Skeletal muscle cell (primary cell): ENCODE data around the gene SGPP2.
"Not testable (repeated sequence)": the region's sequence is repeated elsewhere in the genome, so short reads cannot be mapped to it uniquely, and the experiment has no call there.

Experiments used
- DNase-seq: peaks from one replicate; pipeline ENCODE4 v3.0.0-alpha.2; 2010; ENCODE audit warnings: low read depth
- H3K4me3 ChIP-seq: 2 replicates; pipeline ENCODE4 v1.5.1; 2011; ENCODE audit warnings: low read depth, mild to moderate bottlenecking, control low read depth, low read length, moderate library complexity

The SGPP2 gene

DNA sequence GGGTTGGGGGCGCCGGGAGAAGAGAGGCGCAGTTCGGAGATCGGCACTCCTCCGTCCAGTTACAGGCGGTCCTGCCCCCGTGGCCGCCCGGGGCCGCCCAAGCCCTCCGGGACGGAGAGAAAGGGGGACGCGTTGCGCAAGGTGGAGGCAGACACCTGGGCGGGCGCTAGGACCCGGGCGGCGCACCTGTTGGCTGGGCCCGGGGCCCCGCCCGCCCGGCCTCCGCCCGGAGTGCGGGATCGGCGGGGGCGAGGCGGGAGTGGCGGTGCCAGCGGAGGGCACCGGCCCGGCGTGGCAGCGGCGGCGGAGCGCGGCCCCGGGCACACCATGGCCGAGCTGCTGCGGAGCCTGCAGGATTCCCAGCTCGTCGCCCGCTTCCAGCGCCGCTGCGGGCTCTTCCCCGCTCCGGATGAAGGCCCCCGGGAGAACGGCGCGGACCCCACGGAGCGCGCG, at the start of gene SGPP2:
SGPP2 (plus strand) TSS at position 268 of the 453 bp plus-strand sequence; CDS start at position 328, 60 bp downstream.
- H3K4me3 ChIP-seq = no peak within 1 kb of the TSS
- no peak for DNase-seq

GRCh38 chr2:222375798-222376197, 48.5 kb upstream of the SGPP2 start:
- H3K4me3 ChIP-seq = no peak overlapping the region
- no peak for DNase-seq

DNA sequence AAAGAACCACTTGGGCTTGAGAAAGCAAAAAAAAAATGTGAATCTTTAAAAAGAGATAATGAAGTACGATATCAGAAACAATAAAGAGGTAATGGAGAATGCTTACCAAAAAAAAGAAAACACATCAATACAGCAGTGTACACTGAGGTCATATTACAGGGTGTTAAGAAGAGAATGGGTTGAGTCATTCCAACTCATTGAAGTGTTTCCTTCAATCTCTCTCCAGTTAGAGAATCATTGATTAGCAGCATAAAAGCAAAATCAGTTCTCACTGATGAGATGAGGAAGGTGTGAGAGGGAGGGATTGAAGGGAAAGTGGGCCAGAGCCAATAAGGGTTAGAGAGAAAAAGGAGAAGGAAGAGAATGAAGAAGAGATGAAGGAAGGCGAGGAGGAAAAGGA, 43.9 kb upstream of the SGPP2 start:
- no peak overlapping the region for H3K4me3 ChIP-seq
- no peak for DNase-seq

GRCh38 chr2:222381566-222381965, 42.8 kb upstream of the SGPP2 start:
- no peak overlapping the region for H3K4me3 ChIP-seq
- no peak for DNase-seq

GRCh38 chr2:222383255-222383654, 41.1 kb upstream of the SGPP2 start:
- no peak overlapping the region for H3K4me3 ChIP-seq
- no peak for DNase-seq

DNA sequence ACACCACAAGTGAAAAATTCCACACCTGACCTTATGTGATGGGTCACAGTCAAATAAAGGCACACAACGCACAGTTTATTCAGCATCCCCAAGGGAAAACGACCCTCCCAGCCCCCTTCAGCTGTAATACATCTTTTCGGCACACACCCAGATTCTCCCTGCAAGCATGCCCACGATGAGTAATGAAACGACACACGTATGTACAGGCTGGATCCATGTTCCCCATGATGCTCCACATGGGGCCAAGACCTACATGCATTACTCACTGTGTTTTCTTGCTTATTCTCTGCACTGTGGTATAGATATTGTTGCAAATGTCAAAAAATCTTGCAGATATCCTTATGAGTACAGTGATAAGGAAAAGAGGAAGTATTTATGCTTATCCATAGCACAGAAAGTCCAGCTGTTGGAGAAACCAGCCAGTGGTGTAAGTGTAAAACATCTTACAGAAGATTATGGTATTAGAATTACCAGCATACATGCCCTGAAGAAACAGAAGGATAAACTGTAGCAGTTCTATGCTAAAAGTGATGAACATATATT, 32.5 kb upstream of the SGPP2 start:
- no peak overlapping the region for H3K4me3 ChIP-seq
- no peak for DNase-seq

GRCh38 chr2:222393733-222394267, 30.5 kb upstream of the SGPP2 start:
- no peak for DNase-seq
- H3K4me3 ChIP-seq = no peak overlapping the region

- no peak overlapping the region for H3K4me3 ChIP-seq
- no peak for DNase-seq
These were observed 25.9 kb upstream of the SGPP2 start for GRCh38 chr2:222398446-222398885.

- H3K4me3 ChIP-seq = no peak overlapping the region
- DNase-seq = no peak
These were observed 25.1 kb upstream of the SGPP2 start for GRCh38 chr2:222399038-222399783.

DNA sequence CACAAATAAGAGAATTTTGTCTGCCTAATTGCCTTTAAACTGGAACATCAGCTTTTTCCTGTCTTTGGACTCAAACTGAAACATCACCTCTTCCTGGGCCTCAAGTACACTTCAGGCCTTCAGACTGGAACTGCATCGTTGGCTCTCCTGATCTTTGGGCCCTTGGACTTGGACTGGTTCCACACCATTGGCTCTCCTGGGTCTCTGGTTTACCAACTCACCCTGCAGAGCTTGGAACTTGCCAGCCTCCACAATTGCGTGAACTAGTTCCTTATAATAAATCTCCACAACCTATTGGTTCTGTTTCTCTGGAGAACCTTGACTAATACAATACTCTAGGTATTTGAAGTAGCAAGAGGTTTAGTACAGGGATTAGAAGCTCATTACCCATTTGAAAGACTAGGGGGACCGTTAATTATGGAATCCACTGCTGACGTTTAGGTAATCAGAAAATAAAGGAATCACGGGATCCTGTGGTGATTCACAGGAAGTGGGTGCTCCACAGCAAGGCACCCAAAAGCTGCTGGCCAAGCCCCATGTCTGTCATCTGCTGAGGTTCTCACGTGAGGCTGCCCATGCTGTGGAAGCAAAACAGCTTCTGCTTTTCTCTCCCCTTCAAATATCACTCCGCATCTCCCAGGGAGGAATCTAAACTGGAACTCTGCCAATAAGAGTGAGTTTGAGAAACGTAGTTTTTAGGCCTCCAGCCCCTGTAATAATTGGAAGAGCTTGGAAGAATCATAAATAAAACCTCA, 20.0 kb upstream of the SGPP2 start:
- no peak for DNase-seq
- no peak overlapping the region for H3K4me3 ChIP-seq

GRCh38 chr2:222408684-222409083, 15.7 kb upstream of the SGPP2 start:
- DNase-seq = no peak
- H3K4me3 ChIP-seq = no peak overlapping the region

DNA sequence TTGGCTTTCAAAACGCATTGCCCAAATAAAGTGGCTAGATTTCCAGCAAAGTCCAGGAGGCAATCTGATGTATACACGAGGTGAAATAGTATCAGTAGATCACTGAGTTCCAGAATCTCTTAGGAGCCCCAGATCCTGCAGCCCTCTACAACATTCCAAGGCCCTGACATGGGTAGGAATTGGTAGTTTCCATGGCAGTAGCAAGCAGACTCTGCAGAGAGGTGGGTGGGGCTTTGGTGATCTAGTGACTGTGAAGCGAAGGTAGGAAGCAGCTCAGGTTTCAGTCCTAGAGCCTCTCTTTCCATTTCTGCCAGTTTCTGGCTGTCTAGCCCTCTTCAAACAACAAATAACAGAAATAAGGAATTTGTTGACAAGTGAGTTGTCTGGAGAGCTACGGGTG, 13.8 kb upstream of the SGPP2 start:
- DNase-seq = no peak
- H3K4me3 ChIP-seq = no peak overlapping the region

DNA sequence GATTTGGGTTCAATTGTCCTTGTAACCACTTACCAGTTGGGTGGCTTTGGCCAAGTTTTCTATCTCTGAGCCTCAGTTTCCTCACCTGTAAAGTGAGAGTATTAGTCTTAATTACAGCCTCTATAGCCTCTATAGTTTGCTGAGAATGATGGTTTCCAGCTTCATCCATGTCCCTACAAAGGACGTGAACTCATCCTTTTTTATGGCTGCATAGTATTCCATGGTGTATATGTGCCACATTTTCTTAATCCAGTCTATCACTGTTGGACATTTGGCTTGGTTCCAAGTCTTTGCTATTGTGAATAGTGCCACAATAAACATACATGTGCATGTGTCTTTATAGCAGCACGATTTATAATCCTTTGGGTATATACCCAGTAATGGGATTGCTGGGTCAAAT, 12.0 kb upstream of the SGPP2 start:
- H3K4me3 ChIP-seq, DNase-seq: not testable (repeated sequence)

DNA sequence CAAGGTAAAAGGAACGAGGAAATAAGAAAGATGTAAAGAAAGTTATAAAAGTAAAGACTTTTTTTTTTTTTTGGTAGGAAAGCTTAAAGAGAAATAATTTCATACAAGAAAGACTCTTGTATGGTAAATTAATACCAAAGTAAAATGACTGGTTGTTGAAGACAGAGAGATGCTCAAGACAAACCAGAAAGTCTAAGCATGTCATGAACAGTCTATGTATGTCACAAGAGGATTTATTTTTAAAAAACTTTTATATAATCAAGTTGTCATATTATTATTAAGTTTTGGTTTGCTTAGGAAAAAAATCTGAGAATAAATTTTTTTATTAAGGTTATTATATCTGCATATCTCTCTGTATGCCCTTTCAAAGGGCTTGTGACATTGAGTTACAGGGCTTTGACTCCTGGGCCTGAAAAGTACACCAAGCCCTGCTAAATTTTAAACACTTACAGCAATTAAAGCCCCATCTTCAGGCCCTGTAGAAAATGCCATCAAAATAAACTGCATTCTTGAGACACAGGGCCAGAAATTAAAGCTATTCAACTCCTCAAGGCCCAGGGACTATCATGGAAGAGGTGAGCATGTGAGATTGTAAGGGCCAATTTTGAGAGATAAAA, 10.9 kb upstream of the SGPP2 start:
- no peak overlapping the region for H3K4me3 ChIP-seq
- no peak for DNase-seq

DNA sequence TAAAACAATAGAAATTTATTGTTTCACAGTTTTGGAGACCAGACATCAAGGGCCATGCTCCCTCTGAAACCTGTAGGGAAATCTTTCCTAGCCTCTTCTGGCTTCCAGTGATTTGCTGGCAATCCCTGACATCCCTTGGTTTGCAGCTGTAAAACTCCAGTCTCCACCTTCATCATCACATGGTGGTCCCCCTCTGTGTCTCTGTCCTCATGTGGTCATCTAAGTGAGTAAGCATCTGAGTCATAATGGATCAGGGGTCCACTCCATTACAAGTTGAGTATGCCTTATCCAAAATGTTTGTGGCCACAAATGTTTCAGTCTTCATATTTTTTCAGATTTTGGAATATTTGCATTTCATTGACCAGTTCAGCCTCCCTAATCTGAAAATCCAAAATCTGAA, 5.6 kb upstream of the SGPP2 start:
- no peak overlapping the region for H3K4me3 ChIP-seq
- no peak for DNase-seq

DNA sequence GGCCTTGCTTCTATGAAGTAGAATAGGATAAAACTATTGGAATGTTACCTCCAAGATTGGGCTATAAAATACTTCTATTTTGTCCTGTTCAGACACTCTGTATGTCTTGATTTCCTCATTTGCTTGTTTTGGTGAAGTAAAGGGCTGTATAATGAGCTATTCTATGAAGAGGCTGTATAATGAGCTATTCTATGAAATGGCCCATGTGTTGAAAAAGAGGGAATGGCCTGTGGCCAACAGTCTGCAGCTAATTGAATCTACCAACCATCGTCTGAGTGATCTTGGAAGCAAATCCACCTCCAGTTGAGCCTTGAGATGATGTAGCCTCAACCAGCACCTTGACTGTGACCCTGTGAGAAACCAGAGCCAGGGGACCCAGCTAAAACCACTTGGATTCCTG, 3.8 kb upstream of the SGPP2 start:
- no peak for DNase-seq
- no peak overlapping the region for H3K4me3 ChIP-seq

DNA sequence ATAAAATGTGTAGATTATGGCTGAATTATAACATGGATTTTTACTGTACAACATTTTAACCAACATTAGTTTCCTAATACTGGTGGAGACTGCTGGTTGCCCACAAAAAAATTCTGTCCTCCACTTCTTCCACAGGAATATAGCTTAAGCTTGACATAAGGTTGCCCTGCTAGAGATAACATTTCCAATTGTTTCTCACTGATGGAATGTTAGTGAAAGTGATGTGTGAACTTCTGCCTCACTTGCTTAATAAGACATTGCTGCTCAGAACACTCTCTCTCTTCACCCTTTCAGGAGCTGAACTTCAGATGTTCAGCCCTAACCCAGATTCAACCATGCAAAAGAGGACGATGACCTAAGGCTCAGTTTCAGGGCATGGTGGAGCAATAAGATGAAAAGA, 2.7 kb upstream of the SGPP2 start:
- DNase-seq = no peak

DNA sequence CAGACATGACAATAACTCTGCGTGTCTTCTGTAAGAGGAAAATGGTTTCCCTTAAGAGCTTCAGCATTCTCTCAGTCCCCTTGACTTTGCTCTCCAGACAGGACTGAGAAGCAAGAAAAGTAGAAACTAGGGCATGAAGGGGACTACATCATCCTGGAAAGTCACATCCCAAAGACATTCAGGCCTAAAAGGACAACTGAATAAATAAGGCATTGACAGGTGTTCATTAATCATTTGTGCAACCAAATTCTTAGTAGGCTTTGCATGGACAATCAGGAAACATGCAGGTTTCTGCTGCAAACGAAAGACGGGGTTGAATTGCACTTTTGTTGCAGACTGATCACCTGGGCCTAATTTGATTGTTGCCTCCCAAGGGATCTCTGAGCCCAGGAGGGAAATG, 1.2 kb upstream of the SGPP2 start:
- H3K4me3 ChIP-seq = no peak overlapping the region

More for the DNA sequence above, 2.7 kb upstream of the SGPP2 start:
- H3K4me3 ChIP-seq = no peak overlapping the region

GRCh38 chr2:222423632-222424275, 589 bp upstream of the SGPP2 start:
- no peak overlapping the region for H3K4me3 ChIP-seq
- no peak for DNase-seq

More for the DNA sequence above, 1.2 kb upstream of the SGPP2 start:
- DNase-seq = no peak
